ENCODE measurements around the gene DMBX1.

The DMBX1 gene

GRCh38 chr1:46497665-46498064, 8.0 kb downstream of the DMBX1 start:
- Histone ChIP-seq H3K4me3 (ENCODE audit: low read depth, low read length, poor library complexity, severe bottlenecking) (no peak overlapping the region), H2AFZ (ENCODE audit: low read length) (no peak overlapping the region), H3K79me2 (ENCODE audit: insufficient read depth, low read length) (no peaks in the 10 kb centered on the region), H3K4me1 (ENCODE audit: insufficient read depth, low read length, severe bottlenecking) (no peaks in the 10 kb centered on the region), H3K9me3 (ENCODE audit: low read length) (no peaks in the 10 kb centered on the region), H3K9me2 (ENCODE audit: low read depth, low read length) (no peaks in the 10 kb centered on the region), H3K27ac (ENCODE audit: low read depth, low read length, poor library complexity, severe bottlenecking) (no peak overlapping the region), H3F3A (ENCODE audit: insufficient read depth, low read length) (no peaks in the 10 kb centered on the region), H4K20me1 (ENCODE audit: insufficient read depth, low read length) (no peaks in the 10 kb centered on the region), H3K27me3 (ENCODE audit: insufficient read depth, low read length) (peaks cover 8% of the 10 kb centered on the region), H3K36me3 (ENCODE audit: insufficient read depth, low read length) (no peaks in the 10 kb centered on the region), H3K4me2 (ENCODE audit: low read length) (no peak overlapping the region), H3K9ac (ENCODE audit: low read length) (no peak overlapping the region)
- no peak for TF ChIP-seq EZH2 (IDR thresholded peaks at IDR 0.05; ENCODE audit: borderline replicate concordance, low read length)
- TF ChIP-seq CTCF (IDR thresholded peaks at IDR 0.05; ENCODE audit: low read length): no peak

- H3K79me2 ChIP-seq (ENCODE audit: insufficient read depth, low read length): no peaks in the 10 kb centered on the region
- H3K9me3 ChIP-seq (ENCODE audit: low read length): no peaks in the 10 kb centered on the region
- H3K4me3 ChIP-seq (ENCODE audit: low read depth, low read length, poor library complexity, severe bottlenecking): no peak overlapping the region
- H3K36me3 ChIP-seq (ENCODE audit: insufficient read depth, low read length): no peaks in the 10 kb centered on the region
- no peak overlapping the region for H3K4me2 ChIP-seq (ENCODE audit: low read length)
- H4K20me1 ChIP-seq (ENCODE audit: insufficient read depth, low read length): no peaks in the 10 kb centered on the region
- H3K9ac ChIP-seq (ENCODE audit: low read length): no peak overlapping the region
- no peaks in the 10 kb centered on the region for H3K9me2 ChIP-seq (ENCODE audit: low read depth, low read length)
- H2AFZ ChIP-seq (ENCODE audit: low read length): no peak overlapping the region
- no peaks in the 10 kb centered on the region for H3F3A ChIP-seq (ENCODE audit: insufficient read depth, low read length)
- H3K27ac ChIP-seq (ENCODE audit: low read depth, low read length, poor library complexity, severe bottlenecking): no peak overlapping the region
- no peak for TF ChIP-seq EZH2 (IDR thresholded peaks at IDR 0.05; ENCODE audit: borderline replicate concordance, low read length)
- H3K4me1 ChIP-seq (ENCODE audit: insufficient read depth, low read length, severe bottlenecking): no peaks in the 10 kb centered on the region
- H3K27me3 ChIP-seq (ENCODE audit: insufficient read depth, low read length): peaks cover 7% of the 10 kb centered on the region; the same call in 1 of the 2 replicates
Measured at GRCh38 chr1:46501528-46501927, 11.9 kb downstream of the DMBX1 start.

GRCh38 chr1:46503421-46503820, 13.8 kb downstream of the DMBX1 start:
- no peaks in the 10 kb centered on the region for H3K4me1 ChIP-seq (ENCODE audit: insufficient read depth, low read length, severe bottlenecking)
- peaks cover 7% of the 10 kb centered on the region; the same call in 1 of the 2 replicates for H3K27me3 ChIP-seq (ENCODE audit: insufficient read depth, low read length)
- H3K9ac ChIP-seq (ENCODE audit: low read length): no peak overlapping the region
- no peaks in the 10 kb centered on the region for H3K79me2 ChIP-seq (ENCODE audit: insufficient read depth, low read length)
- no peaks in the 10 kb centered on the region for H3F3A ChIP-seq (ENCODE audit: insufficient read depth, low read length)
- H3K9me3 ChIP-seq (ENCODE audit: low read length): no peaks in the 10 kb centered on the region
- no peaks in the 10 kb centered on the region for H3K9me2 ChIP-seq (ENCODE audit: low read depth, low read length)
- no peak overlapping the region for H3K4me3 ChIP-seq (ENCODE audit: low read depth, low read length, poor library complexity, severe bottlenecking)
- no peak overlapping the region for H3K27ac ChIP-seq (ENCODE audit: low read depth, low read length, poor library complexity, severe bottlenecking)
- no peaks in the 10 kb centered on the region for H3K36me3 ChIP-seq (ENCODE audit: insufficient read depth, low read length)
- no peak overlapping the region for H2AFZ ChIP-seq (ENCODE audit: low read length)
- no peak overlapping the region for H3K4me2 ChIP-seq (ENCODE audit: low read length)
- TF ChIP-seq CTCF (IDR thresholded peaks at IDR 0.05; ENCODE audit: low read length): no peak
- TF ChIP-seq EZH2 (IDR thresholded peaks at IDR 0.05; ENCODE audit: borderline replicate concordance, low read length): no peak
- H4K20me1 ChIP-seq (ENCODE audit: insufficient read depth, low read length): no peaks in the 10 kb centered on the region

GRCh38 chr1:46506470-46507219, 17.0 kb downstream of the DMBX1 start:
- Histone ChIP-seq H3K4me3 (ENCODE audit: low read depth, low read length, poor library complexity, severe bottlenecking) (no peak overlapping the region), H3K27me3 (ENCODE audit: insufficient read depth, low read length) (peaks cover 7% of the 10 kb centered on the region; the same call in 1 of the 2 replicates), H3K4me1 (ENCODE audit: insufficient read depth, low read length, severe bottlenecking) (no peaks in the 10 kb centered on the region), H3K9me3 (ENCODE audit: low read length) (no peaks in the 10 kb centered on the region), H3K27ac (ENCODE audit: low read depth, low read length, poor library complexity, severe bottlenecking) (no peak overlapping the region), H2AFZ (ENCODE audit: low read length) (no peak overlapping the region), H3K36me3 (ENCODE audit: insufficient read depth, low read length) (no peaks in the 10 kb centered on the region), H3K4me2 (ENCODE audit: low read length) (no peak overlapping the region), H3F3A (ENCODE audit: insufficient read depth, low read length) (no peaks in the 10 kb centered on the region), H4K20me1 (ENCODE audit: insufficient read depth, low read length) (no peaks in the 10 kb centered on the region), H3K79me2 (ENCODE audit: insufficient read depth, low read length) (no peaks in the 10 kb centered on the region), H3K9me2 (ENCODE audit: low read depth, low read length) (no peaks in the 10 kb centered on the region), H3K9ac (ENCODE audit: low read length) (no peak overlapping the region)
- TF ChIP-seq EZH2 (IDR thresholded peaks at IDR 0.05; ENCODE audit: borderline replicate concordance, low read length) (no peak), CTCF (IDR thresholded peaks at IDR 0.05; ENCODE audit: low read length) (no peak)
